Skin epidermis (tissue), 12 donors: Measurements from ENCODE around the gene OPA1.

ENCODE experiments used
- H3K27ac ChIP-seq, 21 experiments: fragments of 200-600 bp; sonication (generic) in 11 of 21; one replicate each; pipeline ENCODE4 v1.5.0; 2020; ENCODE audit warnings: mild to moderate bottlenecking in 3 of 21, inconsistent platforms in 2 of 21, moderate library complexity in 2 of 21
- H3K4me3 ChIP-seq, 7 experiments: fragments of 200-600 bp; sonication (generic) in 2 of 7; one replicate each; pipeline ENCODE4 v1.5.0; 2020; ENCODE audit warnings: inconsistent platforms in 2 of 7, mild to moderate bottlenecking in 2 of 7, moderate library complexity in 1 of 7

OPA1 gene, protein sequence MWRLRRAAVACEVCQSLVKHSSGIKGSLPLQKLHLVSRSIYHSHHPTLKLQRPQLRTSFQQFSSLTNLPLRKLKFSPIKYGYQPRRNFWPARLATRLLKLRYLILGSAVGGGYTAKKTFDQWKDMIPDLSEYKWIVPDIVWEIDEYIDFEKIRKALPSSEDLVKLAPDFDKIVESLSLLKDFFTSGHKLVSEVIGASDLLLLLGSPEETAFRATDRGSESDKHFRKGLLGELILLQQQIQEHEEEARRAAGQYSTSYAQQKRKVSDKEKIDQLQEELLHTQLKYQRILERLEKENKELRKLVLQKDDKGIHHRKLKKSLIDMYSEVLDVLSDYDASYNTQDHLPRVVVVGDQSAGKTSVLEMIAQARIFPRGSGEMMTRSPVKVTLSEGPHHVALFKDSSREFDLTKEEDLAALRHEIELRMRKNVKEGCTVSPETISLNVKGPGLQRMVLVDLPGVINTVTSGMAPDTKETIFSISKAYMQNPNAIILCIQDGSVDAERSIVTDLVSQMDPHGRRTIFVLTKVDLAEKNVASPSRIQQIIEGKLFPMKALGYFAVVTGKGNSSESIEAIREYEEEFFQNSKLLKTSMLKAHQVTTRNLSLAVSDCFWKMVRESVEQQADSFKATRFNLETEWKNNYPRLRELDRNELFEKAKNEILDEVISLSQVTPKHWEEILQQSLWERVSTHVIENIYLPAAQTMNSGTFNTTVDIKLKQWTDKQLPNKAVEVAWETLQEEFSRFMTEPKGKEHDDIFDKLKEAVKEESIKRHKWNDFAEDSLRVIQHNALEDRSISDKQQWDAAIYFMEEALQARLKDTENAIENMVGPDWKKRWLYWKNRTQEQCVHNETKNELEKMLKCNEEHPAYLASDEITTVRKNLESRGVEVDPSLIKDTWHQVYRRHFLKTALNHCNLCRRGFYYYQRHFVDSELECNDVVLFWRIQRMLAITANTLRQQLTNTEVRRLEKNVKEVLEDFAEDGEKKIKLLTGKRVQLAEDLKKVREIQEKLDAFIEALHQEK

DNA sequence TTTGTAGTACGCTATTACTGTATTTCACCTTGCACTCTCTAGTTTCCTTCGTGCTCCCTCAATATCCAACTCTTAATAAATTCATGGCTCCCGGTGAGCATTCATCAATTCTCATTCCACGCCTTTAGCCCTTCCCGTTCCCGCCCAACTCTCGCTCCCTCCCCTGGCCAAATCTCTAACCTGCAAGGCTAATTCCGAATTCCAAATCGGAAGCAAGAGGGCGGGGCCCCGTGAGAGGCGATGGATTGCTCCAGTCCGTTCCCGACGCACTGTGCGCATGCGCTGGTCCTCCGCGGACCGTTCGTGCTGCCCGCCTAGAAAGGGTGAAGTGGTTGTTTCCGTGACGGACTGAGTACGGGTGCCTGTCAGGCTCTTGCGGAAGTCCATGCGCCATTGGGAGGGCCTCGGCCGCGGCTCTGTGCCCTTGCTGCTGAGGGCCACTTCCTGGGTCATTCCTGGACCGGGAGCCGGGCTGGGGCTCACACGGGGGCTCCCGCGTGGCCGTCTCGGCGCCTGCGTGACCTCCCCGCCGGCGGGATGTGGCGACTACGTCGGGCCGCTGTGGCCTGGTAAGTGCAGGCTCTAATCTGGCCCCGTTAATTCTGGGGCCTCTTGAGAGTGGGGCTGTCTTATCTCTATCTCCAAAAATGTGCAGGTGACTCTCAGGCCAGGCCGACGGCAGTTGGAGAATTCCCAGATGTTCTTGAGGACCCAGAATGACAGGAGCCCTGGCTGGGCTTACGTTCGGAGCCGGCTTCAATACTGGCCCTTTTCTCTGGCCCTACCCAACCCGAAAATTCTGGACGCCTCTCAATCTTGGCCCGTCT lies at the start of gene OPA1:
Gene OPA1, plus strand, starts transcription at position 368 of the 827 bp plus-strand sequence. Its CDS starts 170 bp downstream, at position 538.
- H3K27ac ChIP-seq: peak within 1 kb of the TSS; percentile 80 to 96 (median 91)

DNA sequence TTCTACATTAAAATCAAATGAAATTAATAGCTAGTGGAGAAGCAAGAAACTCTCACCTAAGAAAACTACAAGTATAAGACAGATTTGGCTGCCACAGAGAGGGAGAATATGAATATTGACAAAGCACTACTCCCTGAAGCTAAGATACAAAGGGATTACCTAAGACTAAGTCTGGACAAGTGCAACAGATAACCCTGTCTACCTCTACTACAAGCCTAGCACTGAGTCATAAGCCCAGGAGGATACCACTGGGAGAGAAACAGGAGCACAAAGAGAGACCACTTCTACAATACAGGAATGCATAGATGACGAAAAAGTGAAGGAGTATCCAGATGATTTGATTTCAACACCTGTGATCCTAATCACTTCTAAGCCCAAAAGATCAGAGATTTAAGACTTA lies 48.7 kb upstream of the OPA1 start:
- H3K4me3 ChIP-seq: no peak overlapping the region
- H3K27ac ChIP-seq: no peak overlapping the region

More for the DNA sequence above, at the start of gene OPA1:
- peak within 1 kb of the TSS; percentile 71 to 97 (median 90) for H3K4me3 ChIP-seq

DNA sequence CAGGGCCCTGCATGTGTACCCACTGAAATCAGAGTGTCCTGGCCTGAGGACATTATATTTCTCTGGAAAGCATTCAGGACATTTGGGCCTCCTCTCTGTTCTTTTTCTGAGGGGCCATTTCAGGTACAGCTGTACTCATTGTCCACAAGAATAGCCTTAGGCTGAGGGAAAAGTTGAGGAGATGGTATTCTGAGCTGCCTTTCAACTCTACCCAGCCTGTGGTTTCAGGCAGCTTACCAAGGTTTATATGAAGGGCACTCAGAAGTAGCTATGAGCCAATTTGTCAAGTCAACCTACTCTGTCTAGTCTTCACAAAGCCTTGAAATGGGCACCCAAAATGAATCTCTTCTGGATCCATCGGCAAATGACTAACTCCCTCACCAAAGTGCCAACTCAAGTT lies 47.7 kb upstream of the OPA1 start:
- no peak overlapping the region for H3K27ac ChIP-seq
- H3K4me3 ChIP-seq: no peak overlapping the region

DNA sequence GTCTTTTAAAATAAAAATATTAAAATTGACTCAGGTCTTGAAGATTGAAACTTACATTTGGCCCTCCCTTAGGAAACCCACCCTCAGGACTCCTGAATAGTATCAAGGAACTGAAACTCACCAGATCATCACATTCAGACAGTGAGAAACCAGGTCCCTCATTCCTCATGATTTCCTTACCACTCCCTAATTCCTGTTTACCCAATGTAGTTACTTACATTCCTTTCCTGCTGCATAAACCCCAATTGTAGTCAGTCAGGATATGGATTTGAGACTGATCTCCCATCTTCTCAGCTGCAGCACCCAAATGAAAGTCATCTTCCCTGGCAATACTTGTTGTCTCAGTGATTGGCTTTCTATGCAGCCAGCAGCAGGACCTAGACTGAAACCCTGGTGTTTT lies 46.9 kb upstream of the OPA1 start:
- Histone ChIP-seq H3K27ac (no peak overlapping the region), H3K4me3 (no peak overlapping the region)

DNA sequence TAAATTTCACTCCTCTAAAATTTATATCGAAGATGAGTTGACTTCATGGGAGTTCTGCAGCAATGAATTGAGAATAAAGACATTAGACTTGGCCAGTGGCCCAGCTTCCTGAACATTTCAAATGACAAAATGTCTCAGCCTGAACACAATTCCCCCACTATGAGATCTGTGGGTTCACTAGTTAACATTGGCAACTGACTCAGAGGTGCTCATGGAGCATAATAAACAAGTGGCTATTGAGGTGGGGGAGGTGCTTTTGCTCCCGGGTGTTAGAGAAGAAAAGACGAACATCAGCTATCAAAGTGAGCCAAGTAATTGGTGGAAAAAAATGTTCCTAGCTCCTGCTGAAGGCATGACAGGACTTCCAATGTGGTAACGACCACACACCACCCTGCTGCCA lies 44.6 kb upstream of the OPA1 start:
- H3K4me3 ChIP-seq: no peak overlapping the region
- H3K27ac ChIP-seq: no peak overlapping the region

DNA sequence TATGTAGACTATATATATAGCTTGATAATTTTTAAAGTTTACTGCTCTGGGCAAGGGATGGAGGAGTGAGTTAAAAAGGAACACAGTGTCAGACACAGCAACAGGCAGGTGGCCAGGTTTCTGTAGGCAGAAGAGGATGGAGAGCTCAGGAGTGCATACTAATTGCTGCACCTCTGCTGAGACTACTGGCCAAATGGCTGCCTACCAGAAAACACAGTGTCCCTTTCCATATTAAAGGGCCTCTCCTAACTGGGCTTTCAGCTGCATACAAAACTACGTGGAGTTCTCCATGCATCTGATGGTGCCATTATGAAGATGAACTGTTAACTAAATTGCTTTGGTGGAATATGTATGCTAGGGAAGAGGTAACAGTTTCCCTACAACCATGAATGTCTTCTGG lies 40.1 kb upstream of the OPA1 start:
- Histone ChIP-seq H3K27ac (no peak overlapping the region), H3K4me3 (no peak overlapping the region)

DNA sequence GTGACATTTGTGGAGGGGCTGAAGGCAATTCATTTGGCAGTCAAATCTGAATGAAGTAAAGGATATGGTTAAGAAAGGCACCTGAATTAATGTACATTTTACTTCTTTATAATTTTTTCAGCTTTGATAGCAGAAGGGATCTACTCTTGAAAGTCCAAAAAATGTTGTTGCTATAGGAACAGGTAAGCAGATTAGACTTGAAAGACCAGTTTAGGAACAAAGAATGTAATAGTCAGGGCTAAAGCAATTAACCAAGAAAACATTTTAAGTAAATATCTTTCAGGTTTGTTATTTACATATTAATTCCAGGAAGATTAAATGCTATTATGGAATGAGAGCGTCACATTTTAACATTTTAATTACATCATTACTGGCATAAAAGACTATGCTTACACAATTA lies 39.4 kb upstream of the OPA1 start:
- H3K27ac ChIP-seq: no peak overlapping the region
- no peak overlapping the region for H3K4me3 ChIP-seq

DNA sequence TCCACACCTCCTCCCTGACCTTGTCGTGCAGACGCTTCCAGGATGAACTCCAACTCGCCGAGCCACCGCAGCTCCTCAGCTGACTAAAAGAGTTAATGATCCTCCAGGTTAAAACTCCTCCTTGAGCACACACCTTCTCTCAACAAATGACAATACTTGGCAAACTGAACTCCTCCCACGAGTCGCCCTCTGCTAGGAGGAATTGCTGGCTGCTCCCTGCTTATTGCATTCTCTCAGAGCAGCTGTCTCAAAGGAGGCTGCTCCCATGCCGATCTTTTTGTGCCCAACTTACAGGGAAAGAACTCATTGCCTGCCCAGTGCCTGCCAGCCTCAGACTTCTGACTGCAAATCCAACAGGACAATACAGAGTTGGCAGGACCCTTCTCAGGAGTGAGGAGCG lies 38.2 kb upstream of the OPA1 start, which contains the start of gene ATP13A4:
Gene ATP13A4, minus strand, starts transcription at position 85 of the 400 bp plus-strand sequence. CDS start 96 bp downstream, outside the sequence.
- Histone ChIP-seq H3K27ac (peak within 1 kb of the TSS in 1 of 21 experiments; percentile 29), H3K4me3 (peak within 1 kb of the TSS in 1 of 7 experiments; percentile 2)

DNA sequence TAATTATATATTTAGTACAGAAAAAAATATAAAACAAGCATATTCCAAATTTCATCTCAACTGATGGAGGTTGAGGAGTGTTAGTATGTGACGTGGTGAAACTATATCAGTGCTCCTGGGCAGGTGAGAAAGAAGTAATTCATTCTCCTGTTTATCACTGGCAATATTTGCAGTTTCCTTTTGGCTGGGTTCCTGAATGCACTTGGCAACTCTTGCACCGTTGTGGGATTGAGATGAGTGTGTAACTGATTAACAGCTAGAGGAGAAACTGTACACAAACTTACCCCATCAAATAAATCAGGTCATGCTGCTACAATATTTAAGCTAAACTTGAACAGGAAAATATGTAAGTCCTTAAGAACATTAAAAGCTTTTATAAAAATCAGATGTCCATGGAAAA lies 36.2 kb upstream of the OPA1 start:
- Histone ChIP-seq H3K4me3 (no peak overlapping the region), H3K27ac (no peak overlapping the region)

DNA sequence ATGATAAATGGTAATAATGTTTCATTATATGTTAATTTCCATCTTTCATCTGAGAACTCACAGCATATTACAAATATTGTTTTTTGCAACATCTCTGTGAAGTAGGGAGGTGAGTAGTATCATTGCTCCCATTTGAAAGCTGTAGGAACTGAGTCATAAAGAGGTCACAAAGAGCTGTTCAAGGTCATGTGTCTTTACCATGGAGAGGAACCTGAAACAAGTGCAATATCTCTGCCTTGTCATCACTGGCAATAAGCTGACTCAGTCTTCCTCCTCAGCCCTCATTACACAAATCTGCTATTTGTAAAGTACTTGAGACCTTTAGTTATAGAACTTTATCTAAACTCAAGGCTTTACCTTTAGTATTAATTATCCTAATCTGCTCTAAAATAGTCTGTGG lies 33.9 kb upstream of the OPA1 start:
- Histone ChIP-seq H3K27ac (no peak overlapping the region), H3K4me3 (no peak overlapping the region)

DNA sequence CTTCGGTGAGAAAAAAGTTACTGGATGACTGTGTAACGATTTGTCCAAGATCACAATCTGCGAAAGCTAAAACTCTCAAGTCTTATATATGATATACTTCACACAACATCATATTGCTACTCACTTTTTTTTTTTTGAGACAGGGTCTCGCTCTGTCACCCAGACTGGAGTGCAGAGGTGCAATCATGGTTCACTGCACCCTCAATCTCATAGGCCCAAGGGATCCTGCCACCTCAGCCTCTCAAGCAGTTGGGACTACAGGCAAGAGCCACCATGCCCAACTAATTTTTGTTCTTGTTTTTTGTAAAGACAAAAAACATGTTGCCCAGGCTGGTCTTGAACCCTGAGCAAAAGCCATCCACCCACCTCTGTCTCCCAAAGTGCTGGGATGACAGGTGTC lies 32.9 kb upstream of the OPA1 start:
- Histone ChIP-seq H3K27ac (no peak overlapping the region), H3K4me3 (no peak overlapping the region)

DNA sequence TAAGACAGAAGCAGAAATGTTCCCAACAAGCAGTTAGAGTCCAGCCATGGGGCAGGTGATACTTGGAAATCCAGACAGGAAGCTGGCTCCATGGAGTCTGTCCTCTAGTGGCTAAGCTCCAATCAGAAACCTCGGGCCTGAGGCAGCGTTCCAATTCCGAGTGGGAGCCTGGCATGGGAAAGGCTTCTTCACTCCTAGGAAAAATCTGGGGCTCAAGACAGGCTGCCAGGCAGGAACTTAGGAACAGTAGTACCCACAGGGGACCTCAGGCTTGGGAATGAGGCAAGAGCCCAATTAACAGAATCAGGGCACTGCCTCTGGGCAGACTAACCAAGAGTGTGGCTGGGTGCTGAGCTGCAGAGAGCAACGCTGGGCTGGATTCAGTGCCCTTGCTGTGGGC lies 32.1 kb upstream of the OPA1 start:
- no peak overlapping the region for H3K27ac ChIP-seq
- no peak overlapping the region for H3K4me3 ChIP-seq

DNA sequence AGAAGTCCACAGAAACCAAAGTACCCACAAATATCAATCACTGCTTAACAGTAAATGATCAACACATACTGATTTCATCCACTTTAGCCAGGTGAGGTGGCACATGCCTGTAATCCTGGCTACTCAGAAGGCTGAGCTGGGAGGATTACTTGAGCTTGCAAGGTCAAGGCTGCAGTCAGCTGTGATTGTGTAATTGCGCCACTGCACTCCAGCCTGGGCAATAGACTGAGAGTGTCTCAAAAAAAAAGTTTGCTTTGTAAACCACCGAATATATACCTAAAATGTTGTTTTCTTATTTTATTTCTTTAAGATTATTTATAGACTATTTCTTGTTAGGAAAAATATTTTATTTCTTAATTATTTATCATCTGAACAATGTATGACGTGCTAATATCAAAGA lies 29.6 kb upstream of the OPA1 start:
- no peak overlapping the region for H3K4me3 ChIP-seq
- no peak overlapping the region for H3K27ac ChIP-seq

DNA sequence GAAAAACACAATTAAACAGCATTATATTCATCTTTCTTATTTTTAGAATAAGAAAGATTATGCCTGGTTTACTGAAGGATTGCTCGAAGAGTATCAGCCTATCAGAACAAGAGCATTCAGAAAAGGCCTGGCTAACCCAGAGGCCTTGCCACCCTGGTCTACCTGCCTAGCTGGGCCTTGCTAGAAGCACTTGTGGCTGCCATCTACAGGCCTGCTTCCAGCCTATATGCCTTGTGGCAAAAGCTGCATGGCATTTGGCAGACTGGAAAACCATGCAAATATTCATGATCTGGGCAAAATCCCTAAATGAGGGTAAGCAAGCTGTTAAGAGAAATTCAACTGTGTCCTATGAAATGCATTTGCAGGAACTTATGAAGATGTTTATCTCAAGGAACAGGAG lies 29.0 kb upstream of the OPA1 start:
- no peak overlapping the region for H3K27ac ChIP-seq
- H3K4me3 ChIP-seq: no peak overlapping the region

DNA sequence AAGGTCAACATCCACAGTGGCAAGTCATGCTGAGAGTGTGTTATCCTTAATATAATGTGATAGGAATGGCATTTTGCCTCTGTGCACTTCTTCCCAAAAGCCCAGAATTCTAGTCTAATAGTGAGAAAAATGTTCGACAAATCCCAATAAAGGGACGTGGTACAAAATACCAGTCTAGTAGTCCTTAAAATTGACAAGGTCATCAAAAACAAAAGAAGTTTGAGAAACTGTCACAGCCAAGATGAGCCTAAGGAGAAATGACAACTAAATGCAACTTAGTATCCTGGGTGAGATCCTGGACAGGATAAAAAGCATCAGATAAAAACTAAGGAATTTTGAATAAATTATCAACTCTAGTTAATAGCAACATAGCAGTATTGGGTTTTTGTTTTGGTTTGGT lies 23.9 kb upstream of the OPA1 start:
- H3K4me3 ChIP-seq: no peak overlapping the region
- H3K27ac ChIP-seq: no peak overlapping the region

DNA sequence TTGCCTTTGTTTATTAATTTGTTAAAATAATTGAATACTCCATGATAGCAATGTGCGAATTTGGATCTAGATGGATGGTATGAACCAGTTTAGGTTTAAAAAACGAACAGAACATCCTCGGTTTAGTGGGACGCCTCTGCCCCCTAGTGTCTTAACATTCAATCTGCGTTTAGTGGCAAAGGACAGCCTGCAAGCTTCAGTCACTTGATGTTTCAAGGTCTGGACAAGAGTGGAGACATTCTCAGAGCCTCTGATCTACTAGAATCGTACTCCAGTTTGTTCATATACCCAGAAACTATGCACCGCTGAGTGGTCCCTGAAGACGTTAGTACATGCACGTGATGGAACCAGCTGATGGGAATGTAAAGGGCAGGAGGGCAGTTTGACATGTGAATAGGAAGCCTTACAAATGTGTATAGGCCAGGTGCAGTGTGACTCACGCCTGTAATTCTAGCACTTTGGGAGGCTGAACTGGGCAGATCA lies 20.5 kb upstream of the OPA1 start:
- H3K4me3 ChIP-seq: no peak overlapping the region
- H3K27ac ChIP-seq: no peak overlapping the region

DNA sequence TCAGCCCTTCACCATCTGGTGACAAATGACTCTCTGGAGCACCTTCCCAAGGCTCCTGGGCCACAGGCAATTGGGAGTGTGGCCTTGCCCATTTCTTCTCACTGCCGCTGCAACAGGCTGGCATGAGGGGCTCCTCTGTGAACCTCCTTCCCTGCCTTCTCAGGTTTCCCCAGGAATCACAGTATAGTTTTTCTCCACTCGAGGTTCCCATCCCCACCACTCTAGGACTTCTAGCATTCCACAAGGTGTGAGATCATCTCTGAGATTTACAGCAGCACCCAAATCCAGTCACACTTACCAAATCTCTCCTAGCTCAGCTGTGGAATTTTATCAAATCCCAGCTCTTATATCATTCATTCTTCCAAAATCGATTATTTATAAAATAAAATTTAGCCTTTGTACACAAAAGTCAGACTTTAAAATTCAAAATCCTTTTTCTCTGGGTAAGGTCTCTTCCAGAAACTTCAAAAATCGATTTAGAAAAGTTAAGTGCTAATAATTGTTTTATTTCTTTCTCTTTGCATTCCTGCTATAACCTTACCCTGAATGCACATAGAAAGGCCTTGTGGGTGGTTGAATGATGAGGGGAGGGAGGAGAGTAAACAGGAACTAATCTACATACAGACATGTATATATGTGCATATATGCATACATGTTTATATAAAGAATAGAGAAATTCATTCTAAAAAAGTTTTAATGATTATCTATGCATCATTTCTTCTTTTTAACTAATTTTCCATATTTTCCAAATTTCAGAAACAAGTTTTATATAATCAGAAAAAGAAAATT lies 19.4 kb upstream of the OPA1 start:
- Histone ChIP-seq H3K27ac (no peak overlapping the region), H3K4me3 (no peak overlapping the region)

DNA sequence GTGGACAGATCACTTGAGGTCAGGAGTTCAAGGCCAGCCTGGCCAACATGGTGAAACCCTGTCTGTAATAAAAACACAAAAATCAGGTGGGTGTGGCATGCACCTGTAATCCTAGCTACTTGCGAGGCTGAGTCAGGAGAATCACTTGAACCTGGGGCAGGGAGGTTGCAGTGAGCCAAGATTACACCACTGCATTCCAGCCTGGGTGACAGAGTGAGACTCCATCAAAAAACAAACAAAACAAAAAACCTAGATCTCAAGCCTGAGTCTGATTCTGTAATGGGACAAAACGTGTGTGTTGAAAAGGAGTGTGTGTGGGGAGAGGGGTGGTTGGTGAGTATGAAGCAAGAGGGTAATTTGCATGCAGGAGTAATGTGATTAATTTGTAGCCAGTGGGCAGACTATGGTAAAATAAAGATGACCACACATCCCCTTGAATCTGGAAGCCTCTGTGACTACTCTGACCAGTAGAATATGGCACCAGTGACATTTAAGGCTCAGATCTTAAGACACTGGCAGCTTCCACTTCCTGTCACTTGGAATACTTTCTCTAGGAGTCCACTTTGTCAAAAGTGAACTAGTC lies 18.4 kb upstream of the OPA1 start:
- Histone ChIP-seq H3K27ac (no peak overlapping the region), H3K4me3 (no peak overlapping the region)
